Endothelial cell of umbilical vein (primary cell): ENCODE measurements around the gene DLGAP4. TPM values are rescaled to one million over a fixed set of nuclear protein-coding genes. Genes with fewer than 3 reads are reported as not detected.

Experiments
- BruUV-seq: library from RNA; stranded (reverse); fragments of 400-500 nt; replicated peaks from 2 replicates; lab custom pipeline; 2021; lab: Mats Ljungman, UMichigan
- CTCF ChIA-PET: fragments of 300-600, 350-600 bp; sonication (Branson Sonifier 250); formaldehyde crosslinking; loops from one replicate; lab custom pipeline; 2021; ENCODE audit warnings: antibody characterized with exemption, inconsistent platforms; lab: Charles Lee
- POLR2A ChIA-PET: fragments of 300-600, 350-600 bp; sonication (Branson Sonifier 250); formaldehyde crosslinking; loops from one replicate; lab custom pipeline; 2021; ENCODE audit warnings: antibody characterized with exemption, inconsistent platforms; lab: Charles Lee
- DNase-seq: peaks from one replicate; pipeline ENCODE4 v3.0.0-alpha.2; 2011; ENCODE audit warnings: low read depth, low spot score
- FAIRE-seq: peaks from 2 replicates; lab custom pipeline; 2011; peaks lifted over from hg19 to GRCh38; lab: Jason Lieb, UNC
- H2AFZ ChIP-seq: 2 replicates; pipeline ENCODE4 v1.6.0; 2012; ENCODE audit warnings: low read depth, low read length, control low read depth, inconsistent platforms
- H3K27ac ChIP-seq: 2 replicates; pipeline ENCODE4 v1.5.1; 2011; ENCODE audit warnings: low read depth, mild to moderate bottlenecking, control low read depth, low read length, moderate library complexity; ENCODE audit not compliant: insufficient read depth
- H3K27me3 ChIP-seq, 2 experiments: 2 replicates each; pipeline versions ENCODE4 v1.6.0 to v1.6.1; 2011; ENCODE audit warnings: low read length in 2 of 2, mixed read lengths in 1 of 2; ENCODE audit not compliant: control insufficient read depth in 2 of 2, insufficient read depth in 2 of 2
- H3K36me3 ChIP-seq, 2 experiments: 2 replicates in 1 of 2; 3 replicates in 1 of 2; pipeline ENCODE4 v1.5.1; 2011; ENCODE audit warnings: low read length in 2 of 2, mild to moderate bottlenecking in 1 of 2, moderate library complexity in 1 of 2; ENCODE audit not compliant: control insufficient read depth in 2 of 2, insufficient read depth in 2 of 2; ENCODE audit errors: extremely low read depth in 1 of 2
- H3K4me1 ChIP-seq: 3 replicates; pipeline ENCODE4 v1.5.1; 2011; ENCODE audit warnings: mild to moderate bottlenecking, low read length; ENCODE audit not compliant: control insufficient read depth, insufficient read depth; ENCODE audit errors: extremely low read depth
- H3K4me2 ChIP-seq: 2 replicates; pipeline ENCODE4 v1.6.1; 2011; ENCODE audit warnings: low read length, control low read depth, mixed read lengths; ENCODE audit not compliant: insufficient read depth
- H3K4me3 ChIP-seq, 3 experiments: fragments of 200-600 bp in 1 of 3; sonication (generic), shearing (Covaris generic) in 1 of 3; replicated peaks in 1 of 3; 2 replicates each; pipeline ENCODE4 v1.5.1; 2011 to 2016; ENCODE audit warnings: control low read depth in 3 of 3, low read length in 3 of 3, mild to moderate bottlenecking in 2 of 3, inconsistent platforms in 1 of 3, low read depth in 1 of 3, moderate library complexity in 1 of 3; ENCODE audit not compliant: insufficient read depth in 1 of 3
- H3K79me2 ChIP-seq: 2 replicates; pipeline ENCODE4 v1.6.0; 2012; ENCODE audit warnings: low read length, inconsistent platforms; ENCODE audit not compliant: control insufficient read depth, insufficient read depth
- H3K9ac ChIP-seq: replicated peaks from 2 replicates; pipeline ENCODE3; 2011; ENCODE audit warnings: low read length, control low read depth; ENCODE audit not compliant: insufficient read depth; ENCODE audit errors: extremely low read depth
- H3K9me1 ChIP-seq: replicated peaks from 3 replicates; pipeline ENCODE4 v1.6.0; 2011; ENCODE audit warnings: mild to moderate bottlenecking, low read length; ENCODE audit not compliant: control insufficient read depth, insufficient read depth; ENCODE audit errors: extremely low read depth
- H3K9me3 ChIP-seq: replicated peaks from 2 replicates; pipeline ENCODE4 v1.5.1; 2012; ENCODE audit warnings: low read length, inconsistent platforms; ENCODE audit not compliant: control insufficient read depth, insufficient read depth
- H4K20me1 ChIP-seq: replicated peaks from 2 replicates; pipeline ENCODE3; 2011; ENCODE audit warnings: mild to moderate bottlenecking, low read length; ENCODE audit not compliant: control insufficient read depth, insufficient read depth; ENCODE audit errors: extremely low read depth
- EZH2 ChIP-seq: IDR thresholded peaks from 2 replicates; pipeline ENCODE4 v1.6.1; 2012; ENCODE audit warnings: borderline replicate concordance, low read depth, mild to moderate bottlenecking, moderate library complexity, low read length, inconsistent platforms; ENCODE audit not compliant: severe bottlenecking
- FOS ChIP-seq: IDR thresholded peaks from 2 replicates; pipeline ENCODE4 v1.6.1; 2011; ENCODE audit warnings: mild to moderate bottlenecking, low read length, moderate library complexity, borderline replicate concordance; ENCODE audit not compliant: insufficient read depth
- GATA2 ChIP-seq: IDR thresholded peaks from 2 replicates; pipeline ENCODE4 v1.7.0; 2011; ENCODE audit warnings: low read depth, mild to moderate bottlenecking, moderate library complexity, mixed read lengths, low read length; ENCODE audit not compliant: insufficient read length, insufficient read depth
- JUN ChIP-seq: IDR thresholded peaks from 2 replicates; pipeline ENCODE4 v1.6.1; 2011; ENCODE audit warnings: borderline replicate concordance, low read depth; ENCODE audit not compliant: insufficient read length, insufficient read depth
- MYC ChIP-seq: IDR thresholded peaks from one replicate; pipeline ENCODE4 v1.6.1; 2011; ENCODE audit warnings: mild to moderate bottlenecking, low read depth, low read length
- POLR2A ChIP-seq: IDR thresholded peaks from 2 replicates; pipeline ENCODE4 v1.6.1; 2012; ENCODE audit warnings: low read depth, mild to moderate bottlenecking, control low read depth, low read length
- POLR2AphosphoS5 ChIP-seq: IDR thresholded peaks from 2 replicates; pipeline ENCODE4 v1.6.1; 2012; ENCODE audit warnings: low read depth, mild to moderate bottlenecking, control low read depth, low read length, moderate library complexity; ENCODE audit not compliant: insufficient read depth
- dilution Hi-C: fragments of 300-500 bp; cut with MboI; formaldehyde crosslinking; loops from one replicate; pipeline ENCODE4 v1.15.0; 2019; ENCODE audit warnings: low sequenced_read_pairs; ENCODE audit not compliant: extremely low pct_ligation_motif_present
- intact Hi-C: fragments of 100-400 bp; cut with micrococcal nuclease; formaldehyde crosslinking; loops from one replicate; pipeline ENCODE4 v1.10.0; 2022
- polyA plus RNA-seq, 4 experiments: library from polyadenylated mRNA; depleted of rRNA in 3 of 4; stranded (reverse) in 3 of 4; unstranded in 1 of 4; fragments of >200 nt; gene quantifications; 2 replicates each; pipeline versions ENCODE4 v1.2.1 to v1.2.3, GENCODE V29; 2011 to 2012; ENCODE audit warnings: missing spikeins in 1 of 4
- total RNA-seq: library from RNA; stranded (reverse); gene quantifications from 2 replicates; pipeline ENCODE4 v1.2.3, GENCODE V29; 2021
- TF ChIP-seq, protein P1 (sequence below): IDR thresholded peaks from 2 replicates; pipeline ENCODE4 v1.6.1; 2011; ENCODE audit not compliant: insufficient read depth, insufficient read length
- TF ChIP-seq, protein P2 (sequence below), 2 donors: IDR thresholded peaks; 1 replicate in 1 of 2; 2 replicates in 1 of 2; pipeline ENCODE4 v1.5.1; 2011; ENCODE audit warnings: low read length in 2 of 2, mild to moderate bottlenecking in 2 of 2, moderate library complexity in 2 of 2, control low read depth in 1 of 2, inconsistent platforms in 1 of 2, low read depth in 1 of 2; ENCODE audit not compliant: insufficient read depth in 1 of 2; ENCODE audit errors: extremely low read depth in 1 of 2

The DLGAP4 gene
- total and polyA plus RNA-seq, 2 donors (not counting 3 experiments of a cell fraction or from before 2014, with no cell fraction given) = 57.5 to 125 TPM

DNA sequence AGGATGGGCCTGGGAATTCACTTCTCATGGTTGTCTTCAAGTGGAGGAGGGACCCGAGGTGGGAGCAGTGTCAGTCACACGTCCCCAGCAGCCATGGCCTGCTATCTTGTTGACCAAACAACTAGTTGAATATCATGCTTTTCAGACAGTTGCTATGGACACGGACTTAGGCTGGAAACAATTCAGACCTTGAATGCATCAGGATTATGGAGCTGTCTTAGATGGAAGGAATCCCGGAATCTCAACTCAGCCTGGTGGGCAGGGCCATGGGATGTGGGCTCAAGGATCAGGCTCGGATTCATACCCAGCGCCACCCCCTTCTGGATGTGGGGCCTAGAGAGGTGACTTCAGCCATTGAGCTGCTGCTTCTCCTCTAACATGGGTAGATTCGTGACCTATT lies 112.6 kb downstream of the DLGAP4 start:
- H3K4me1 ChIP-seq = no peaks in the 10 kb centered on the region
- H3K79me2 ChIP-seq = no peaks in the 10 kb centered on the region
- H3K9me1 ChIP-seq = no peaks in the 10 kb centered on the region
- no peaks in the 10 kb centered on the region for H4K20me1 ChIP-seq
- dilution Hi-C loops (no loop called here), intact Hi-C loops (no loop called here)
- CTCF ChIA-PET = interaction anchor here (0.9 to 2.8 kb wide), 2 partner anchors 11 to 216 kb away, joined by 3 to 10 read pairs; no protein-coding TSS in a partner anchor
- H3K4me3 ChIP-seq = no peak overlapping the region
- DNase-seq (no peak), FAIRE-seq (no peak)
- no peaks in the 10 kb centered on the region for H3K27me3 ChIP-seq
- no peaks in the 10 kb centered on the region for H3K9me3 ChIP-seq
- H2AFZ ChIP-seq = no peak overlapping the region
- no peak overlapping the region for H3K4me2 ChIP-seq
- no peak overlapping the region for H3K27ac ChIP-seq
- BruUV-seq = no TSS peak
- no peak overlapping the region for H3K9ac ChIP-seq
- POLR2A ChIA-PET = no interaction called here
- no peaks in the 10 kb centered on the region for H3K36me3 ChIP-seq
- TF ChIP-seq, protein P1, sequence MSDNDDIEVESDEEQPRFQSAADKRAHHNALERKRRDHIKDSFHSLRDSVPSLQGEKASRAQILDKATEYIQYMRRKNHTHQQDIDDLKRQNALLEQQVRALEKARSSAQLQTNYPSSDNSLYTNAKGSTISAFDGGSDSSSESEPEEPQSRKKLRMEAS = no peak
- TF ChIP-seq EZH2 = no peak
- TF ChIP-seq, protein P2, sequence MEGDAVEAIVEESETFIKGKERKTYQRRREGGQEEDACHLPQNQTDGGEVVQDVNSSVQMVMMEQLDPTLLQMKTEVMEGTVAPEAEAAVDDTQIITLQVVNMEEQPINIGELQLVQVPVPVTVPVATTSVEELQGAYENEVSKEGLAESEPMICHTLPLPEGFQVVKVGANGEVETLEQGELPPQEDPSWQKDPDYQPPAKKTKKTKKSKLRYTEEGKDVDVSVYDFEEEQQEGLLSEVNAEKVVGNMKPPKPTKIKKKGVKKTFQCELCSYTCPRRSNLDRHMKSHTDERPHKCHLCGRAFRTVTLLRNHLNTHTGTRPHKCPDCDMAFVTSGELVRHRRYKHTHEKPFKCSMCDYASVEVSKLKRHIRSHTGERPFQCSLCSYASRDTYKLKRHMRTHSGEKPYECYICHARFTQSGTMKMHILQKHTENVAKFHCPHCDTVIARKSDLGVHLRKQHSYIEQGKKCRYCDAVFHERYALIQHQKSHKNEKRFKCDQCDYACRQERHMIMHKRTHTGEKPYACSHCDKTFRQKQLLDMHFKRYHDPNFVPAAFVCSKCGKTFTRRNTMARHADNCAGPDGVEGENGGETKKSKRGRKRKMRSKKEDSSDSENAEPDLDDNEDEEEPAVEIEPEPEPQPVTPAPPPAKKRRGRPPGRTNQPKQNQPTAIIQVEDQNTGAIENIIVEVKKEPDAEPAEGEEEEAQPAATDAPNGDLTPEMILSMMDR (IDR thresholded peaks at IDR 0.05; ENCODE audit: extremely low read depth in 1 of 2, insufficient read depth in 1 of 2, low read depth in 1 of 2, low read length in 2 of 2) = no peak
- TF ChIP-seq JUN = no peak
- TF ChIP-seq MYC = no peak
- TF ChIP-seq POLR2AphosphoS5 = no peak
- no peak for TF ChIP-seq GATA2
- TF ChIP-seq FOS = no peak
- no peak for TF ChIP-seq POLR2A
